ENCODE measurements around the gene PRCD.
"Not testable (repeated sequence)": the region's sequence is repeated elsewhere in the genome, so short reads cannot be mapped to it uniquely, and the experiment has no call there.

The PRCD gene

DNA sequence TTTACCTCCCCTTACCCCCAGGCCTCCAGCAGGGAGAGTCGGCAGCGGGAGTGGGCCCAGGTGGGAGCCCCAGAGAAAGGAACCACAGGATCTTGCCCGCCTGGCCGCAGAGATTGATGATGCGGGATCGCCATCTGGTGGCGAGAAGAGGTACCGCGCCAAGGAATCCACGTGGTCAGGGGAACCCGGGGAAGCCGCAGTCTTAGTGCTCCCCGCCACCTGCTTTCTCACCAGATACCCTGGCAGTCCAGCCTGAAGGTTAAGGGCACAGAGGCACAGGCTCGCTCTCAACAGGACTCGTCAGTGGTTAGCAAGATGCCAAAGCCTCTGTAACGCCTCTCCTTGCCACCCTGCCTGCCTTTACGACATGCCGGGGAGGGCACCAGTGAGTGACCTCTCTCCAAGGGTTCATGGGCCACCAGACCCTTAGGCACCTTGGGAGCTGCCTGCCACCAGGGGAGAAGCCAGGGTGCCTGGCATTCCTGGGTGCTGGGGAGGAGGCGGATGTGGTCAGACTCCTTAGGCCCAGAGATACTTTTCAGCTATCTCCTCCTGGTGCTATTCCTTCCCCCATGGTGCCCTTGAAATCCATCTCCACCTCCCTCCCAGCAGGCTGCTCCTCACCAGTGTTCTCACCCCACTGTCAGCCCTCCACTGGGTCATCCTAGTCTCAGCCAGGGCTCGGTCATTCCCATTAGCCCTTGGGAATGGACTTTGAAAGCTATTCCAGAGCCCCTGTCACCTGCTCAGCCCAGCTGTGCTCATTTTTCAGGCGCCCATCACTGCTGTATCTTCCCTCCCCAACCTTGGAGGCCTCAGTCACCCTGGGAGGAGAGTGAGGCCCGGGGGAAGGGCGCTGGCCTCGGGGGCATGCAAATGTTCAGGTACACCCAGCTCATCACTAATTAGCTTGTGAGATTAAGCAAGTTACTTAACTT, 33.2 kb upstream of the PRCD start:
- peak; percentile 84 for DNase-seq

GRCh38 chr17:76508472-76509063, 31.3 kb upstream of the PRCD start:
- not testable (repeated sequence) for DNase-seq

DNA sequence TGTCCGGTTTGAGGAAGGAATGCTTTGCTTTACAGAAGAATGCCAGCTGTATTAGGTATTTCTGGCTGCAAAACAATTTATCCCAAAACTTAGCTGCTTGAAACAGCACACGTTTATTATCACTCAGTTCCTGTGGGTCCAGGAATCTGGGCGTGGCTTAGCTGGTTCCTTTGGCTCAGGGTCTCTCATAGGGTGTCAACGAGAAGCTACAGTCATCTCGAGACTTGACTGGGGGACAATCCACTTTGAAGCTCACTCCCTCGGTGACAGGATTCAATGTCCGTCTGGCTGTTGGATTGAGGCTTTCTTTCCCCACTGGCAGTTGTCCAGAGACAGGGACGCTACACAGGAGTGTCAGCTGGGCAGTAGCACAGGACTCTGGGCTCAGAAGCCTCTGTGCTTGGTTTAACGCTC, 29.0 kb upstream of the PRCD start:
- no peak for DNase-seq

GRCh38 chr17:76511668-76512365, 28.0 kb upstream of the PRCD start:
- DNase-seq, result no peak

DNA sequence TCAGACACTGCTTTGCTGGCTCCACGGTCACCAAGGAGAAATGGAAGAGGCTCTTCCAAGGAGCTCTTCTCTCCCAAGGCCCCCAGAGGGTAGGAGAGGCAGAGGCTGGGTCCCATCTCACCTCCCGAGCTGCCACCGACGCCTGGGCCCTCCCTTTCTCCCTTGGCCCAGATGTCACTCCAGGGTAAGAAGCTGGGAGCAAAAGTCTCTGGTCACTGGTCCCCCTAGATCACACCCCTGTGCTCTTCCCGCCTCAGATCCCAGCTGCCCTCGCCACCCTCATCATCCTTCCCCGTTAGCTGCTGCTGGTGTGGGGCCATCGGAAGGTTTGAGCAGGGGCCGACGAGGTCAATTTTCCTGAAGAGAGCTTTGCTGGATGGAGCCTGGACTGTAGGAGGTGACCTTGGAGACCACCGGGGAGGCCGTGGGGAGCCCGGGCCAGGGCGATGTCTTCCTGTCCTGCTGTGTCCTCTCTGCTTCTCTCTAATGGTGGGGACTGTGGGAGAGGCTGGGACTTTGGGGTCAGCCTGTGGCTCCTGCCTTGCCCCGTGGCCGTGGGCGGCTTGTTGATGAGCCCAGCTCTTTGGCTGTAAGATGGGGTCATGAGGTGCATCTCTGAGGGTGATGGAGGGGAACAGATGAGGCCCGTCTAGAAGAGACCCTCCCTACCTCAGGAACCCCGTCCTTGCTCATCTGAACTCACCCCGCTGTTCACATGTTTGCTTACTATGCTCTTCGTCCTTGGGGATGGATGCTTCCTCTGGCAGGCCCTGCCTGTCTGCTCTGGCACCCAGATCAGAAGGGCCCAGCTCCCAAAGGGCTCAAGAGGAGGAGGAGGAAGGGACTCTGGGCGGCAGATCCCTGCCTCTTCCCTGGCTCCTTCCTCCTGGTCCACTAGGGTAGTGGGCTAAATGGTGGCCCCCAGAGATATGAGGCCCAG, 27.2 kb upstream of the PRCD start:
- DNase-seq, result no peak

DNA sequence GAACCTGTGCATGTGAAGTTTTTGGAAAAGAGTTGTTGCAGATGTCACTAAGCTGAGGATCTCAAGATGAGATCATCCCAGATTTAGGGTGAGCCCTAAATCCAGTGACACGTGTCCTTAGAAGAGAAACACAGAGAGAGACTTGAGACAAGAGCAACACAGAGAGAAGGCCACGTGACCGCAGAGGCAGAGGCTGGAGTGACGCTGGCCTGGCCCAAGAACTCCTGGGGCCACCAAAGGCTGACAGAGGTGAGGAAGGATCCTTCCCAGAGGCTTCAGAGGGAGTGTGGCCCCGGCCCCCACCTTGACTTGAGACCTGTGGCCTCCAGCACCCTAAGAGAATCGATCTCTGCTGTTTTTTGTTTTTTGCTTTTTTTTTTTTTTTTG, 26.5 kb upstream of the PRCD start:
- DNase-seq, result no peak

- DNase-seq, result not testable (repeated sequence)
Measured at GRCh38 chr17:76514355-76514754, 25.5 kb upstream of the PRCD start.

- peak; percentile 73 for DNase-seq
Measured at GRCh38 chr17:76515274-76515949, 24.4 kb upstream of the PRCD start.

GRCh38 chr17:76517638-76518038, 22.2 kb upstream of the PRCD start:
- DNase-seq, result no peak

DNA sequence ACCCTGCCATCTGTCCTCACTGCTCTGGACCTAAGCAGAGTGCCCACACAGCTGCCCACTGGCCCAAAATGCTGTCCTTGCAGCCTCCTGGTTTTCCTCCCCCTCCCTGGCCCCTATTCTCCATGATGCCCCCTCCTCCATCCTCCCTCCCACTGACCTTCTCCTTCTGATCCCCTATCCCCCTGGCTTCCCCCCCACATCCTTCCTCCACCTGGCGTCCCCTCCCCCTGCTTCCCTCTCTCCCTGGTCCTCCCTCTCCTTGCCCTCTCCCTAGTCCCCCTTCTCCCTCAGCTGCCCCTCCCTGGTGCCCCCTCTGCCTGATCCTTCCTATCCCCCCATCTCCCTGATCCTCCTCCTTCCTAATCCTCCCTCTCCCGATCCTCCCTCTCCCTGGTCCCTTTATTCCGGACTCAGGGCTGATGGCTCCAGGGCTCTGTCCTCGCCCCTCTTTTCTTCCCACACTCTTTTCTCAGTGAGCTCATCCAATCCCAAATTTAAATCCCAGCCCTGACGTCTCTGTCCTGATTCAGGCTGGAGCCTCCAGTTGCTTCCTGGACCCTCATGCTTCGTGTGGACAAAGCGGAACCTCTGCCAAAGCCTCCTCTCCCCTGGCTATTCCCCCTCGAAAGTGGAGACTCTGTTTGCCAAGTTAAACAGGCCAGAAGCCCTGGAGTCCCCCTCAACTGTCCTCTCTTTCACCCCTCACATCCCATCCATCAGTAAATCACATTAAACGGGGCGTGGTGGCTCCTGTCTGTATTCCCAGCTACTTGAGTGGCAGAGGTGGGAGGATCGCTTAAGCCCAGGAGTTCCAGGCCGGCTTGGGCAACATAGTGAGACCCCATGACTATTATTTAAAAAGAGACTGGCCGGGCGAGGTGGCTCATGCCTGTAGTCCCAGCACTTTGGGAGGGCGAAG, 20.5 kb upstream of the PRCD start:
- DNase-seq, result no peak

- no peak for DNase-seq
Measured at GRCh38 chr17:76521262-76521661, 18.6 kb upstream of the PRCD start.

GRCh38 chr17:76521683-76522082, 18.2 kb upstream of the PRCD start:
- DNase-seq, result not testable (repeated sequence)

GRCh38 chr17:76523084-76524037, 16.5 kb upstream of the PRCD start:
- DNase-seq, result peak; percentile 73

GRCh38 chr17:76524598-76525512, 15.0 kb upstream of the PRCD start:
- no peak for DNase-seq

- DNase-seq, result not testable (repeated sequence)
Measured at GRCh38 chr17:76525513-76525833, 14.4 kb upstream of the PRCD start.

DNA sequence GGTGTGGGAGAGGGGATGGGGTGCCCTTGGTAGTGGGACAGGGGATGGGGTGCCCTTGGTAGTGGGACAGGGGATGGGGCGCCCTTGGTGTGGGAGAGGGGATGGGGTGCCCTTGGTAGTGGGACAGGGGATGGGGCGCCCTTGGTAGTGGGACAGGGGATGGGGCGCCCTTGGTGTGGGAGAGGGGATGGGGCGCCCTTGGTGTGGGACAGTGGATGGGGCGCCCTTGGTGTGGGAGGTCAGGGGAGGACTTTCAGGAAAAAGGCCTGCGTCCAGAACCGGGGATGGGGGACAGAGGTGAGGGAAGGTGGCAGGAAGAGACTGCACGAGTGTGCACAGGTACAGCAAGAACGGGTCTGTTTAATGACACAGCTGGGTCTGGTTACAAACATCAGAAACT, 12.8 kb upstream of the PRCD start:
- DNase-seq, result not testable (repeated sequence)

DNA sequence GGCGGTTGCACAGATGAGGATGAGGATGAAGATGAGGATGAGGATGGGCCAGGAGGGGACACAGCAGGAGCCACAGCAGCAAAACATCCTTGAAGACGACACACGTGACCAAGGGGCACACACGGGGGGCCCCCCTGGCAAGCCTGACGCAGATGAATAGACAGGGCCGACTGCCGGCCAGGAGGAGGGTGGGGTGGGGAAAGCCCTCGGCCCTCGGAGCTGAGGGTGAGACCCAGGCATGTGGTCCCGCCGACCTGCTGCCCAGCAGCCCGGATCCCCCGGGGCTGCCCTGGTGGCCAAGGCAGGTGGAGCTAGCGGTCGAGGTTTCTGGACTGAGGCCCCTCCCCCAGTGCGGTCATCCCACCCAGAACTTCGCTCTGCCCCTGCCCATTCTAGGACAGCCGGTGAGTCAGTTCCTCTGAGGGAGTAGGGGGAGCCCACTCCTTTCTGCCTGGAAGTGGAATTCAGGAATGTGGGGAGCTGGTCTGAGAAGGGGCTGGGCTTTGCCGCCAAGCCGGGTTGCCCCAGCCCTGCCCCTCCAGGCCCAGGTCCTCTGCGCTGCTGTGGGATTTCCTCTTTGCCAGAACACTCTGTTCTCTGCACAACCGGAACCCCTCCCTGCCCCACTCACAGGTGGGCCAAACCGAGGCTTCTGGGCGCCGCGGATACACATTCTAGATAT, 12.3 kb upstream of the PRCD start:
- DNase-seq, result peak; percentile 30

GRCh38 chr17:76528156-76528527, 11.7 kb upstream of the PRCD start:
- DNase-seq, result no peak

All from effector CD4-positive, alpha-beta T cell (primary cell).